ENCODE measurements around the gene CPHXL.

The CPHXL gene

GRCh38 chr16:75697571-75697970 lies 28.7 kb downstream of the CPHXL start:
- no peak for DNase-seq

GRCh38 chr16:75695708-75696107 lies 30.6 kb downstream of the CPHXL start:
- DNase-seq: no peak

DNA sequence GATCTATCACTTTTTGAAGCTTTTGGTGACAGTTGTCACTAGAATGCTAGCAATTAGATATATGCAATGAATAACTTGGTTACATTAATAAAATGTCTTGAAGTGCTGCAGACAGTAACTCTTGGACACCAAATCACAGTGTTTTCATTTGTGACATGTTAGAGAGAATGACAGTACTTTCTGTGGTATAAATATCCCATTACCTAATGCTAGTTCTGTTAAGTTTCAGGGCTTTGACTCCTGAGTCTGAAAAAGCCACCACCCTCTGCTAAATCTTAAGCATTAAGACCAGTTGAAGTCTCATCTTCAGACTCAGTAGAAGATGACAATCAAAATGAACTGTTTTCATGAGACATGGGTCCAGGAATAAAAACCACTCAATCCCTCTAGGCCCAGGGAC lies 38.9 kb downstream of the CPHXL start:
- DNase-seq: no peak

DNA sequence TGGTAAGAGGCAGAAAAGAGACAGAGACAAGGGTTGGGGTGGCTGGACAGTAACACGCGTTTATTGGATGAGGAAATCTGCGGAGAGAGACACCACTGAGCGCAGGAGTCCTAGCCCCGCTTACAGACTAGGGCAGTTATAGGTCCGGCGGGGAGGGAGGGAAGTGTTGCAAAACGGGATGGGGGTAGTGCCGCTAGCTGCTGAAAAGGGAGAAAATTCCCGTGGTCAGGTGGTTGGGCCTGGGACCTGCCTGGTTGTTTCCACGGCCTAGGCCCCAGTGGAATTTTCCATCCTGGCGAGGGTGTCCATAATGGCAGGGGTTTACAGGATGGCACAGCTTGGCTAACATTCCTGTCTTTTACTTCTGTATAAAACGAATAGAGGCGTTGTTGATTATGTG lies 44.0 kb downstream of the CPHXL start:
- no peak for DNase-seq

DNA sequence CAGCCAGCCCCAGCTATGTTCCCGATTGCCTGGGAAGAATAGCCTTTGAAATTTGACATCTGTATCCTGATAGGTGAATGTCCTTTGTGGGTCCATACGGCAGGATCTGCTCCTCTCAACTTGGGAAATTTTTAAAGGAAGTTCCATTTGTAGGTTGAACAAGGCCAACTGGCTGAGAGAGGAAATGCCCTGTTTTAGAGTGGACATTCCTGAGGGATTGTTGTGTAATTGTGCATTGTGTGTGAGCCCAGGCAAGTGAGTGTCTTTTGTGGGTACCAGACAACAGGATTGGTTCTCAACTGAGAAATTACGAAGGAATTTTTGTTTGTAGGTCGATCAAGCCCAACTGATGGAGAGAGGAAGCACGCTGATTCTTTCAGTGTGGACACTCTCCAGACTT lies 46.9 kb downstream of the CPHXL start:
- DNase-seq: no peak

DNA sequence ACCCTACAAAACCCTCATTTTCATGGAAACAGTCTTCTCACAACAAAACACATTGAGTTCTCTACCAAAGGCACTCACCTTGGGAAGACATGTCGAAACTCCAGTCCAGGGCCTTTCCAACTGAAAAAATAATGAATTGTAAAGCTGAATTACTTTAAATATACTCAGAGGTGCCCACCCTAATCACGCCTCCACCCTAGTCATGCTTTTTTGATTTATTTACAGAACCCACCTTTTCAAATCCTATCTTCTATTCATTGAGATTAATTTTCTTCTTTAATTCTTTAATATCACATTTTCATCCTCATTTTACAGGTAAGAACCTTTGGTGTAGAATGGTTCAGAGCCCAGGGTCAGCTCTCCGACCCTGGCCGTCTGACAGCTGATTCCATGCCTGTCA lies 49.4 kb downstream of the CPHXL start, which contains the start of gene CPHXL2:
TSS of gene CPHXL2 (minus strand) at position 101 of the 400 bp plus-strand sequence. CDS start at position 91, 10 bp downstream.
- no peak for DNase-seq

DNA sequence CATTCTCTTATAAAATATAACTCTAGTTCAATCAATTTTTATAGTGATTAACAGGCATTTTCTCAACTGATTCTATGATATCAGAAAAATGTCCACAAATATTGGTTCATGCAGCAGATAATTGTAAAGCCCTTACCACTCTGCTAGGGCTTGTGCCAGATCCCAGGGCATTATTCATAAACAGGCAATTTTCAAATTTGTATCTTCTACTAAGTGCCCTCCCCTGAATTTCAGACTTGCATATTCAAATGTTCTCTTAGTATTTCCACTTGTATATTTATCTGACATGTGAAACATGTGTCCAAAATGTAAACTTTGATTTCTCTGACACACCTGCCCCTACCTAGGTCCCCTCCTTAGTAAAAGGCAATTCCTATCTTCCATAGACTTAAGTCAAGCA lies 58.8 kb downstream of the CPHXL start:
- DNase-seq: no peak
